Mesenchymal stem cell (in vitro differentiated cells and primary cell): ENCODE data around the gene STOM.

Experiments
- DNase-seq: peaks from one replicate; pipeline ENCODE4 v3.0.0-alpha.2; 2013
- H2AFZ ChIP-seq: one replicate; pipeline ENCODE4 v1.6.1; 2013; ENCODE audit warnings: low read depth, mild to moderate bottlenecking, control low read depth, inconsistent platforms, low read length, moderate library complexity
- H2AK5ac ChIP-seq: 2 replicates; pipeline ENCODE4 v1.6.1; 2013; ENCODE audit warnings: low read length, moderate library complexity, mild to moderate bottlenecking, inconsistent platforms; ENCODE audit not compliant: severe bottlenecking
- H2BK120ac ChIP-seq: one replicate; pipeline ENCODE4 v1.6.1; 2013; ENCODE audit warnings: low read depth, mild to moderate bottlenecking, inconsistent platforms, low read length, moderate library complexity
- H2BK12ac ChIP-seq, 2 experiments: one replicate each; pipeline ENCODE4 v1.6.1; 2013; ENCODE audit warnings: inconsistent platforms in 2 of 2, low read length in 2 of 2, mild to moderate bottlenecking in 2 of 2, moderate library complexity in 2 of 2, control low read depth in 1 of 2
- H2BK15ac ChIP-seq: one replicate; pipeline ENCODE4 v1.6.1; 2013; ENCODE audit warnings: mild to moderate bottlenecking, low read depth, inconsistent platforms; ENCODE audit not compliant: poor library complexity, severe bottlenecking
- H2BK5ac ChIP-seq: 2 replicates; pipeline ENCODE4 v1.6.1; 2013; ENCODE audit warnings: low read depth, mild to moderate bottlenecking, low read length, control low read depth, inconsistent platforms; ENCODE audit not compliant: poor library complexity, severe bottlenecking
- H3K14ac ChIP-seq, 2 experiments: one replicate each; pipeline ENCODE4 v1.6.1; 2013; ENCODE audit warnings: inconsistent platforms in 2 of 2, low read length in 2 of 2, control low read depth in 1 of 2, mild to moderate bottlenecking in 1 of 2, moderate library complexity in 1 of 2
- H3K18ac ChIP-seq, 2 experiments: one replicate each; pipeline ENCODE4 v1.6.1; 2013; ENCODE audit warnings: inconsistent platforms in 2 of 2, low read length in 2 of 2, control low read depth in 1 of 2, low read depth in 1 of 2, mild to moderate bottlenecking in 1 of 2
- H3K23ac ChIP-seq, 2 experiments: one replicate each; pipeline ENCODE4 v1.6.1; 2013; ENCODE audit warnings: inconsistent platforms in 2 of 2, low read length in 2 of 2, mild to moderate bottlenecking in 2 of 2, moderate library complexity in 2 of 2, control low read depth in 1 of 2
- H3K27ac ChIP-seq: 2 replicates; pipeline ENCODE4 v1.5.1; 2013; ENCODE audit warnings: mild to moderate bottlenecking, moderate library complexity, low read length, control low read depth, inconsistent platforms; ENCODE audit not compliant: poor library complexity, severe bottlenecking
- H3K27me3 ChIP-seq, 2 experiments: 2 replicates each; pipeline versions ENCODE4 v1.6.1 to v1.7.0; 2013; ENCODE audit warnings: low read length in 2 of 2, mild to moderate bottlenecking in 2 of 2, moderate library complexity in 2 of 2, control low read depth in 1 of 2, inconsistent platforms in 1 of 2; ENCODE audit not compliant: control insufficient read depth in 1 of 2, insufficient read depth in 1 of 2
- H3K36me3 ChIP-seq, 2 experiments: 2 replicates each; pipeline versions ENCODE4 v1.6.1 to v1.7.0; 2013; ENCODE audit warnings: low read length in 2 of 2, control low read depth in 1 of 2, inconsistent platforms in 1 of 2, low read depth in 1 of 2, mild to moderate bottlenecking in 1 of 2; ENCODE audit not compliant: insufficient read depth in 2 of 2, control insufficient read depth in 1 of 2
- H3K4ac ChIP-seq, 2 experiments: one replicate each; pipeline ENCODE4 v1.6.1; 2013; ENCODE audit warnings: inconsistent platforms in 2 of 2, low read length in 2 of 2, mild to moderate bottlenecking in 2 of 2, moderate library complexity in 2 of 2, control low read depth in 1 of 2, low read depth in 1 of 2
- H3K4me1 ChIP-seq: 2 replicates; pipeline ENCODE4 v1.6.1; 2013; ENCODE audit warnings: low read depth, low read length, control low read depth; ENCODE audit not compliant: control insufficient read depth, insufficient read depth
- H3K4me2 ChIP-seq: 2 replicates; pipeline ENCODE4 v1.6.1; 2013; ENCODE audit warnings: low read length, mild to moderate bottlenecking, inconsistent platforms; ENCODE audit not compliant: poor library complexity, severe bottlenecking
- H3K4me3 ChIP-seq, 2 experiments: 2 replicates each; pipeline versions ENCODE4 v1.5.1 to v1.7.0; 2013; ENCODE audit warnings: low read length in 2 of 2, mild to moderate bottlenecking in 2 of 2, control low read depth in 1 of 2, low read depth in 1 of 2; ENCODE audit not compliant: insufficient read depth in 1 of 2
- H3K79me1 ChIP-seq: replicated peaks from 2 replicates; pipeline ENCODE4 v1.6.1; 2013; ENCODE audit warnings: mild to moderate bottlenecking, control low read depth, low read length, inconsistent platforms; ENCODE audit not compliant: poor library complexity, severe bottlenecking
- H3K9ac ChIP-seq: 2 replicates; pipeline ENCODE4 v1.7.0; 2013; ENCODE audit warnings: mild to moderate bottlenecking, low read length, moderate library complexity
- H3K9me3 ChIP-seq: 2 replicates; pipeline ENCODE4 v1.7.0; 2013; ENCODE audit warnings: mild to moderate bottlenecking, low read length; ENCODE audit not compliant: control insufficient read depth
- H4K8ac ChIP-seq: one replicate; pipeline ENCODE4 v1.6.1; 2013; ENCODE audit warnings: inconsistent platforms, mild to moderate bottlenecking, low read length, moderate library complexity
- H4K91ac ChIP-seq: one replicate; pipeline ENCODE4 v1.6.1; 2013; ENCODE audit warnings: mild to moderate bottlenecking, low read length, inconsistent platforms
- WGBS: methylation state at CpG from one replicate; pipeline ENCODE4 v1.1.7; 2013; ENCODE audit warnings: mixed read lengths; 5-methylcytosine and 5-hydroxymethylcytosine counted together

STOM gene

GRCh38 chr9:121376214-121376830 is 6.3 kb upstream of the STOM start:
- Histone ChIP-seq H3K27ac (no peak overlapping the region), H2BK120ac (no peak overlapping the region), H4K8ac (no peak overlapping the region), H2BK12ac (no peak overlapping the region), H3K9ac (no peak overlapping the region), H3K36me3 (no peaks in the 10 kb centered on the region), H2BK15ac (no peak overlapping the region), H4K91ac (no peak overlapping the region), H2AFZ (no peak overlapping the region), H3K4ac (no peak overlapping the region), H2BK5ac (no peak overlapping the region), H3K27me3 (no peaks in the 10 kb centered on the region), H3K79me1 (no peaks in the 10 kb centered on the region), H3K14ac (no peak overlapping the region), H3K23ac (no peak overlapping the region), H3K18ac (no peak overlapping the region), H3K4me2 (no peak overlapping the region), H2AK5ac (no peak overlapping the region), H3K4me3 (no peak overlapping the region), H3K9me3 (no peaks in the 10 kb centered on the region), H3K4me1 (no peaks in the 10 kb centered on the region)
- 100% methylated on average over 1 of the region's 4 CpGs for WGBS
- peak; percentile 37 for DNase-seq

- H3K36me3 ChIP-seq, result no peaks in the 10 kb centered on the region
- no peak overlapping the region for H2AK5ac ChIP-seq
- WGBS, result 37% methylated on average over 4 of the region's 5 CpGs
- no peak overlapping the region for H3K4me2 ChIP-seq
- H2BK15ac ChIP-seq, result no peak overlapping the region
- no peaks in the 10 kb centered on the region for H3K79me1 ChIP-seq
- no peak overlapping the region for H2BK12ac ChIP-seq
- H3K9me3 ChIP-seq, result no peaks in the 10 kb centered on the region
- H4K8ac ChIP-seq, result no peak overlapping the region
- H3K23ac ChIP-seq, result no peak overlapping the region
- no peak overlapping the region for H3K14ac ChIP-seq
- DNase-seq, result peak; percentile 74
- H3K4me3 ChIP-seq, result peak overlapping the region in 1 of 2 experiments; percentile 48
- H2AFZ ChIP-seq, result no peak overlapping the region
- H3K18ac ChIP-seq, result peak overlapping the region in 1 of 2 experiments; percentile 77
- H3K27ac ChIP-seq, result no peak overlapping the region
- H2BK120ac ChIP-seq, result no peak overlapping the region
- H2BK5ac ChIP-seq, result no peak overlapping the region
- no peak overlapping the region for H4K91ac ChIP-seq
- H3K4ac ChIP-seq, result peak overlapping the region in 1 of 2 experiments; percentile 41
- peak overlapping the region; percentile 70 for H3K9ac ChIP-seq
- no peaks in the 10 kb centered on the region for H3K27me3 ChIP-seq
- peaks cover 8% of the 10 kb centered on the region for H3K4me1 ChIP-seq
Measured at GRCh38 chr9:121373011-121373729, 3.1 kb upstream of the STOM start.

GRCh38 chr9:121372239-121373010 is 2.4 kb upstream of the STOM start:
- H2BK12ac ChIP-seq, result peak overlapping the region; percentile 6 to 90
- 86% methylated on average over 5 of the region's 6 CpGs for whole genome bisulfite sequencing
- peaks cover 8% of the 10 kb centered on the region for H3K4me1 ChIP-seq

More at GRCh38 chr9:121372239-121373010, 2.4 kb upstream of the STOM start:
- H3K9ac ChIP-seq, result peak overlapping the region; percentile 70
- no peak overlapping the region for H2AK5ac ChIP-seq
- H3K14ac ChIP-seq, result peak overlapping the region in 1 of 2 experiments; percentile 64
- peak overlapping the region; percentile 64 to 77 for H3K18ac ChIP-seq
- H2BK5ac ChIP-seq, result no peak overlapping the region
- peak overlapping the region; percentile 24 for H4K8ac ChIP-seq
- no peak overlapping the region for H2BK120ac ChIP-seq
- peak; percentile 53 for DNase-seq
- no peaks in the 10 kb centered on the region for H3K36me3 ChIP-seq
- no peak overlapping the region for H3K27ac ChIP-seq
- no peaks in the 10 kb centered on the region for H3K79me1 ChIP-seq
- H3K23ac ChIP-seq, result no peak overlapping the region
- no peaks in the 10 kb centered on the region for H3K9me3 ChIP-seq
- peak overlapping the region; percentile 30 for H4K91ac ChIP-seq
- H3K4ac ChIP-seq, result peak overlapping the region; percentile 55 to 83
- no peaks in the 10 kb centered on the region for H3K27me3 ChIP-seq
- H3K4me3 ChIP-seq, result no peak overlapping the region
- H2AFZ ChIP-seq, result no peak overlapping the region
- H3K4me2 ChIP-seq, result no peak overlapping the region
- no peak overlapping the region for H2BK15ac ChIP-seq
